ENCODE results near the gene SPEN.

GRCh38 chr1:15965228-15965767, 117.8 kb downstream of the SPEN start:
- TF ChIP-seq POLR2AphosphoS5 (IDR thresholded peaks at IDR 0.05; ENCODE audit: borderline replicate concordance, low read depth, low read length) (no peak), EZH2 (IDR thresholded peaks at IDR 0.05) (no peak), FOXP2 (optimal IDR thresholded peaks at IDR 0.05; ENCODE audit: control extremely low read depth, extremely low read length, insufficient read depth) (no peak)
